Measurements from ENCODE around the gene KAT14.
"Not testable (repeated sequence)": the region's sequence is repeated elsewhere in the genome, so short reads cannot be mapped to it uniquely, and the experiment has no call there.

KAT14 gene

GRCh38 chr20:18165553-18165952 is 27.9 kb downstream of the KAT14 start:
- no peak for DNase-seq

- DNase-seq = no peak
These were observed 28.7 kb downstream of the KAT14 start for GRCh38 chr20:18166241-18166881.

- DNase-seq = no peak
These were observed 29.3 kb downstream of the KAT14 start for GRCh38 chr20:18166950-18167349.

- no peak for DNase-seq
These were observed 34.7 kb downstream of the KAT14 start for GRCh38 chr20:18172379-18172778.

- DNase-seq = no peak
These were observed 37.4 kb downstream of the KAT14 start for GRCh38 chr20:18174906-18175683.

- DNase-seq = no peak
These were observed 38.7 kb downstream of the KAT14 start for GRCh38 chr20:18176318-18176785.

- DNase-seq = not testable (repeated sequence)
These were observed 42.7 kb downstream of the KAT14 start for GRCh38 chr20:18180366-18180765.

GRCh38 chr20:18180815-18181214 is 43.2 kb downstream of the KAT14 start:
- DNase-seq = no peak

- no peak for DNase-seq
These were observed 49.4 kb downstream of the KAT14 start for GRCh38 chr20:18187020-18187419.

GRCh38 chr20:18188434-18188833 is 50.8 kb downstream of the KAT14 start:
- no peak for DNase-seq

GRCh38 chr20:18190338-18191233 is 52.9 kb downstream of the KAT14 start:
- no peak for DNase-seq

GRCh38 chr20:18191306-18191705 is 53.6 kb downstream of the KAT14 start:
- no peak for DNase-seq

GRCh38 chr20:18194461-18194860 is 56.8 kb downstream of the KAT14 start:
- DNase-seq = not testable (repeated sequence)

GRCh38 chr20:18195931-18196330 is 58.3 kb downstream of the KAT14 start:
- no peak for DNase-seq

- DNase-seq = no peak
These were observed 59.9 kb downstream of the KAT14 start for GRCh38 chr20:18197382-18198070.

- no peak for DNase-seq
These were observed 65.3 kb downstream of the KAT14 start for GRCh38 chr20:18202966-18203365.

GRCh38 chr20:18203700-18204099 is 66.0 kb downstream of the KAT14 start:
- DNase-seq = not testable (repeated sequence)

- no peak for DNase-seq
These were observed 75.3 kb downstream of the KAT14 start for GRCh38 chr20:18213002-18213401.

GRCh38 chr20:18215566-18215965 is 77.9 kb downstream of the KAT14 start:
- DNase-seq = no peak

- DNase-seq = no peak
These were observed 80.6 kb downstream of the KAT14 start for GRCh38 chr20:18218280-18218679.

GRCh38 chr20:18223409-18223808 is 85.7 kb downstream of the KAT14 start:
- DNase-seq = no peak

GRCh38 chr20:18224968-18225568 is 87.4 kb downstream of the KAT14 start:
- DNase-seq = no peak

Measured in DMS79 (cell line).